Body of pancreas (tissue), 4 donors: ENCODE data around the gene SCARF2. TPM values are rescaled to one million over a fixed set of nuclear protein-coding genes. Genes with fewer than 3 reads are reported as not detected.

Experiments used
- ATAC-seq: fragments of 150-250 bp; one replicate; pipeline ENCODE4 v1.9.1; 2016
- DNase-seq, 4 donors: peaks; one replicate each; pipeline ENCODE4 v3.0.0-alpha.2; 2019
- H3K27ac ChIP-seq, 4 donors: fragments of 200-600 bp; sonication (generic); 1 replicate in 3 of 4; 2 replicates in 1 of 4; pipeline versions ENCODE4 v1.5.1 to v1.6.1; 2016 to 2019; ENCODE audit warnings: mild to moderate bottlenecking in 1 of 4, mixed read lengths in 1 of 4, moderate library complexity in 1 of 4
- H3K27me3 ChIP-seq, 2 donors: fragments of 200-600 bp; sonication (generic); one replicate each; pipeline ENCODE4 v1.6.0; 2016; ENCODE audit warnings: mild to moderate bottlenecking in 1 of 2
- H3K36me3 ChIP-seq, 2 donors: fragments of 200-600 bp; sonication (generic); replicated peaks in 1 of 2; 2 replicates each; pipeline ENCODE4 v1.5.1; 2016; ENCODE audit warnings: low read depth in 2 of 2; ENCODE audit not compliant: insufficient read depth in 1 of 2
- H3K4me1 ChIP-seq: fragments of 200-600 bp; sonication (generic); one replicate; pipeline ENCODE4 v1.6.0; 2016
- H3K4me3 ChIP-seq, 2 donors: fragments of 200-600 bp; sonication (generic); 1 replicate in 1 of 2; 2 replicates in 1 of 2; pipeline ENCODE4 v1.5.1; 2016 to 2019
- H3K9me3 ChIP-seq, 3 donors: fragments of 200-600 bp; sonication (generic); 1 replicate in 2 of 3; 2 replicates in 1 of 3; pipeline ENCODE4 v1.5.1; 2016
- CTCF ChIP-seq, 7 experiments: fragments of 450-650 bp in 4 of 7; fragments of 200-600 bp in 3 of 7; sonication (generic) in 3 of 7; IDR thresholded peaks; one replicate each; pipeline ENCODE4 v1.5.1; 2016 to 2019; ENCODE audit warnings: antibody characterized with exemption in 7 of 7
- POLR2A ChIP-seq, 3 donors: fragments of 450-650 bp; IDR thresholded peaks; one replicate each; pipeline ENCODE4 v1.6.1; 2016; ENCODE audit warnings: antibody characterized with exemption in 3 of 3, mild to moderate bottlenecking in 2 of 3
- WGBS, 2 donors: methylation state at CpG; one replicate each; pipeline ENCODE4 v1.1.5; 2017; 5-methylcytosine and 5-hydroxymethylcytosine counted together
- intact Hi-C: fragments of 100-400 bp; cut with DNase I; formaldehyde crosslinking; loops from one replicate; pipeline ENCODE4 v1.15.1; 2023
- total RNA-seq, 2 donors: library from RNA; depleted of rRNA; stranded (reverse); fragments of >200 nt; gene quantifications; one replicate each; pipeline ENCODE4 v1.1.0, GENCODE V29; 2016

SCARF2 gene
- total RNA-seq, 2 donors from 2014 or later, result 9.9 to 13.5 TPM

- intact Hi-C loops, result loop anchor here (5.0 kb wide), 1 partner anchor 67 kb away; no protein-coding TSS in a partner anchor
- Histone ChIP-seq H3K4me1 (peaks cover 28% of the 10 kb centered on the region), H3K27me3 (peaks cover 0 to 15% of the 10 kb centered on the region in 2 donors), H3K9me3 (no peaks in the 10 kb centered on the region), H3K36me3 (no peaks in the 10 kb centered on the region), H3K4me3 (no peak overlapping the region), H3K27ac (no peak overlapping the region)
- DNase-seq, result no peak
- TF ChIP-seq CTCF (IDR thresholded peaks at IDR 0.05) (no peak), POLR2A (IDR thresholded peaks at IDR 0.05) (no peak)
- 42 to 69% methylated on average over 10 to 29 of the region's 59 CpGs for WGBS, 2 donors
- ATAC-seq, result no peak
Measured at GRCh38 chr22:20424932-20425565, 12.6 kb downstream of the SCARF2 start.

- WGBS, 2 donors, result 80 to 89% methylated on average over 9 to 15 of the region's 15 CpGs
- no peaks in the 10 kb centered on the region for H3K9me3 ChIP-seq
- peaks cover 0 to 10% of the 10 kb centered on the region in 2 donors for H3K27me3 ChIP-seq
- DNase-seq (no peak), ATAC-seq (no peak)
- intact Hi-C loops, result no loop called here
- H3K4me3 ChIP-seq, result no peak overlapping the region
- H3K36me3 ChIP-seq, result no peaks in the 10 kb centered on the region
- TF ChIP-seq POLR2A (IDR thresholded peaks at IDR 0.05), result no peak
- TF ChIP-seq CTCF (IDR thresholded peaks at IDR 0.05), result no peak
- H3K4me1 ChIP-seq, result peaks cover 23% of the 10 kb centered on the region
- no peak overlapping the region for H3K27ac ChIP-seq
Measured at GRCh38 chr22:20424568-20424931, 13.1 kb downstream of the SCARF2 start.

- intact Hi-C loops, result no loop called here
- DNase-seq, result no peak
- no peak overlapping the region for H3K27ac ChIP-seq
- no peak for ATAC-seq
- peaks cover 22% of the 10 kb centered on the region for H3K4me1 ChIP-seq
- H3K27me3 ChIP-seq, result peaks cover 0 to 8% of the 10 kb centered on the region in 2 donors
- no peaks in the 10 kb centered on the region for H3K9me3 ChIP-seq
- WGBS, 2 donors, result 76 to 86% methylated on average over 10 to 28 of the region's 31 CpGs
- H3K4me3 ChIP-seq, result no peak overlapping the region
- TF ChIP-seq POLR2A (IDR thresholded peaks at IDR 0.05) (no peak), CTCF (IDR thresholded peaks at IDR 0.05) (no peak)
- no peaks in the 10 kb centered on the region for H3K36me3 ChIP-seq
Measured at GRCh38 chr22:20423906-20424551, 13.6 kb downstream of the SCARF2 start.

- Histone ChIP-seq H3K36me3 (no peaks in the 10 kb centered on the region), H3K27me3 (peaks cover 0 to 8% of the 10 kb centered on the region in 2 donors), H3K9me3 (no peaks in the 10 kb centered on the region), H3K4me3 (no peak overlapping the region), H3K4me1 (peaks cover 26% of the 10 kb centered on the region), H3K27ac (no peak overlapping the region)
- WGBS, 2 donors, result 40 to 80% methylated on average over 8 to 19 of the region's 20 CpGs
- TF ChIP-seq POLR2A (IDR thresholded peaks at IDR 0.05) (no peak), CTCF (IDR thresholded peaks at IDR 0.05) (no peak)
- intact Hi-C loops, result no loop called here
- peak; percentile 58 to 82 (median 71) for DNase-seq
- ATAC-seq, result peak; percentile 39
Measured at GRCh38 chr22:20423008-20423905, 14.4 kb downstream of the SCARF2 start.
